Mucosa of rectum (tissue), 2 donors: ENCODE results near the gene OVAAL.

Experiments
- H3K27ac ChIP-seq, 2 donors: one replicate each; pipeline ENCODE4 v1.7.0; 2013; ENCODE audit warnings: inconsistent platforms in 2 of 2, low read depth in 2 of 2, low read length in 2 of 2
- H3K27me3 ChIP-seq, 2 donors: one replicate each; pipeline ENCODE4 v1.7.0; 2013; ENCODE audit warnings: low read length in 2 of 2; ENCODE audit not compliant: control insufficient read depth in 2 of 2, insufficient read depth in 2 of 2
- H3K36me3 ChIP-seq, 2 donors: one replicate each; pipeline ENCODE4 v1.7.0; 2013; ENCODE audit warnings: low read length in 2 of 2; ENCODE audit not compliant: control insufficient read depth in 2 of 2, insufficient read depth in 2 of 2
- H3K4me1 ChIP-seq, 2 donors: one replicate each; pipeline ENCODE4 v1.7.0; 2013; ENCODE audit warnings: low read length in 2 of 2, mild to moderate bottlenecking in 1 of 2; ENCODE audit not compliant: control insufficient read depth in 2 of 2, insufficient read depth in 2 of 2
- H3K4me3 ChIP-seq, 2 donors: one replicate each; pipeline ENCODE4 v1.7.0; 2013; ENCODE audit warnings: low read length in 2 of 2
- H3K9ac ChIP-seq, 2 donors: one replicate each; pipeline ENCODE4 v1.7.0; 2013; ENCODE audit warnings: low read length in 2 of 2, low read depth in 1 of 2, mild to moderate bottlenecking in 1 of 2
- H3K9me3 ChIP-seq, 2 donors: one replicate each; pipeline ENCODE4 v1.7.0; 2013; ENCODE audit warnings: low read length in 2 of 2; ENCODE audit not compliant: control insufficient read depth in 2 of 2
- donor health status: healthy.
- donor health status: Normal muscosa, but diverticular disease.

OVAAL gene

DNA sequence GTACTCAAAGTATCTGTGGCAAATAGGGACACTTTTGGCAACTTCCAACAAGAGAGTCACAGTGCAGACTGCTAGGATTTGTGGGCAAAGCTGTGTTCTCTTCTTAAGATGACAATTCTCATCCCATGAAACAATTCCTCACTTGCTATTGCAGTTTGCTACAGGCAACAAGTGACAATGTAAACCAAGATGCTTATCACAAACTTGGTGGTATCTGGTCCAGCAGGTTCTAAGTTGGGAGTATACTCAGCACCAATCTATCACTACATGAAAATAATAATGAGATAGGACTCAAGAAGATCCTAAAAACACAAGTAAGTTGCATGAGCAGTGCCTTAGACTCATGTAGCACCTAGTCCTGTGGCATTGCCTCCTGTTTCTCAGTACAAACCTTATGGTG is 3.4 kb upstream of the OVAAL start:
- H3K9me3 ChIP-seq, result no peaks in the 10 kb centered on the region
- no peak overlapping the region for H3K27ac ChIP-seq
- H3K36me3 ChIP-seq, result no peaks in the 10 kb centered on the region
- no peaks in the 10 kb centered on the region for H3K27me3 ChIP-seq
- no peak overlapping the region for H3K4me3 ChIP-seq
- no peak overlapping the region for H3K9ac ChIP-seq
- peaks cover 0 to 5% of the 10 kb centered on the region in 2 donors for H3K4me1 ChIP-seq

DNA sequence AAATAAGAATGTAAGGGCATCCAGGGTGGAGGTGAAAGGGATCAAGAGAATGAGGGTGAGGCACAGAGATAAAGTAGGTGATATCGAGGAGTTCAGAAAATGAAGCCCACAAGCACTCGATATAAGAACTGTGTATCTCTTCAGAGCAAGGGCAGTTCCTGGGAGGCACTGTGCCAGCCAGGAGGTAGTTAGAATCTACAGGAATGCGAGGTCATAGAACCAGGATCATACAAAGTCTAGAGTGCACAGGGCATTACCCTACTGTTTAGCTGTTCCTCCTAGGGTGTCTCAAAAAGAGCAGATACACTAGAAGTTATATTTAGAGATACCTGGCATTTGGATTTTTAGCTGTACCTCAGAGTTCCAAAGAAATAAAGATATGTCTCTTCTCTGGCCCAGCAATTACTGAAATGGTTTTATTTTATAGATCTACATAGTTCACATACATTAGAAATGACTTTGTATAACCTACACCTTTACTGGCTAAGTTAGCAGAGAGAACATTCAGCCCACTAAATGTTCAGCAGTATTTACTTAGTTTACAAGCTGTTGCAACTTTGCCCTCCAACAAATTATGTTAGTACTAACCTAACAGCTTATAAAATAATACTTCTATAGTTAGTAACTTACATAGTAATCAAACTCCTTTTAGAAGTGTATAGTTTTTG is 1.6 kb downstream of the OVAAL start:
- peaks cover 3 to 10% of the 10 kb centered on the region in 2 donors for H3K4me1 ChIP-seq
- no peak overlapping the region for H3K9ac ChIP-seq
- no peak overlapping the region for H3K4me3 ChIP-seq
- H3K9me3 ChIP-seq, result no peaks in the 10 kb centered on the region
- no peaks in the 10 kb centered on the region for H3K27me3 ChIP-seq
- H3K36me3 ChIP-seq, result no peaks in the 10 kb centered on the region
- peak overlapping the region; percentile 10 to 55 for H3K27ac ChIP-seq

DNA sequence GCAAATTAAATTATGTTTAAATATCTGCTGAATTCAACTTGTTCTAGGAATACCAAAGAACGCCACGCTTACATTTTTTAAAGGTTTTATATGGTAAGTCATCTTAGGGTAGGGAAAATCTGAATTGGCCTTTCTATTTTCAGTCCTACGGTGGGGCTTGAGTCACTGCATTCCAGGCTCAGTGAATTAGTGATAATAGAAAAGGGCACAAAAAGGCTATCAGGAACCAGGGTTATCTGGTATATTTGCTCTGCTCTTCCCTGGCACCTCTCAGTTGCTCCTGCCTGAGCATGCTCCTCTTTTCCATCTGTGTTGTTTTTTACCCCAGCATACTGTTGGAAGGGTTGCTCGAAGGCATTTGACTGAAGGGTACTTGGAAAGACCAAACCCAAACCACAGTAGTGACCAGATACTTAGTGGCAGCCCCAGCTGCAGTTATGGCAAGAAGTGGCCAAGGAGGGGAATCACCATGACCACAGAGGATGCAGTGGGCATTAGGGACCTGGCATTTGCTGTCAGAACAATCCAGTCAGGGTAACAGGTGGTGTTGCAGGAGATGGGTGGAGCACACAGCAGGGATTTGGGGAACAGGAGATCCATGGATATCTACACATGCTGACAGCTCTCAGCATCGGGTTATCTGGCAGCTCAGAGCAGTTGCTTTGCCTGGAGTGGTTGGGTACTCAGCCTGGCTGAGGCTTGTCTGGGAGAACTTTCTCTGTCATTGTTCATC is 2.3 kb downstream of the OVAAL start:
- Histone ChIP-seq H3K4me3 (no peak overlapping the region), H3K9me3 (no peaks in the 10 kb centered on the region), H3K9ac (no peak overlapping the region), H3K27ac (no peak overlapping the region), H3K36me3 (no peaks in the 10 kb centered on the region), H3K4me1 (peaks cover 3 to 10% of the 10 kb centered on the region in 2 donors), H3K27me3 (no peaks in the 10 kb centered on the region)

DNA sequence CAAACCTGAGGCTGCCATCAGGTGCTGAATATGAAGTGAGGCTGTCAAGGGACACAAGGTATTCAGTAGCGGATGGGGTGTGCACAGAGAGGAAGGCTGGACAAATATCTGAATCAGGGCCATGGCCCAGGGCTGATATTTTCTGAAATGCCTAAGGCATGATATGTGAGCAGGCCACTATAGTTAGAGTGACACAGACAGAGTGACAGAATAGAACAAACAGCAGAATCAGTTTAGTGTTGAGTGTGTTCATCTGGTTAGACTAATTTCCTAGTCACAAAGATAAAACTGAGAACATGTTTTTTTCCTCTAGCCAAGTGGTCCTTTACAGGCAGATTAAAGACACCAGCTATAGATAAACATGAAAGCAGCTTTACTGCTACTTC is 3.9 kb downstream of the OVAAL start:
- Histone ChIP-seq H3K36me3 (no peaks in the 10 kb centered on the region), H3K4me3 (no peak overlapping the region), H3K27ac (no peak overlapping the region), H3K4me1 (peaks cover 3 to 10% of the 10 kb centered on the region in 2 donors), H3K9me3 (no peaks in the 10 kb centered on the region), H3K9ac (no peak overlapping the region), H3K27me3 (no peaks in the 10 kb centered on the region)

DNA sequence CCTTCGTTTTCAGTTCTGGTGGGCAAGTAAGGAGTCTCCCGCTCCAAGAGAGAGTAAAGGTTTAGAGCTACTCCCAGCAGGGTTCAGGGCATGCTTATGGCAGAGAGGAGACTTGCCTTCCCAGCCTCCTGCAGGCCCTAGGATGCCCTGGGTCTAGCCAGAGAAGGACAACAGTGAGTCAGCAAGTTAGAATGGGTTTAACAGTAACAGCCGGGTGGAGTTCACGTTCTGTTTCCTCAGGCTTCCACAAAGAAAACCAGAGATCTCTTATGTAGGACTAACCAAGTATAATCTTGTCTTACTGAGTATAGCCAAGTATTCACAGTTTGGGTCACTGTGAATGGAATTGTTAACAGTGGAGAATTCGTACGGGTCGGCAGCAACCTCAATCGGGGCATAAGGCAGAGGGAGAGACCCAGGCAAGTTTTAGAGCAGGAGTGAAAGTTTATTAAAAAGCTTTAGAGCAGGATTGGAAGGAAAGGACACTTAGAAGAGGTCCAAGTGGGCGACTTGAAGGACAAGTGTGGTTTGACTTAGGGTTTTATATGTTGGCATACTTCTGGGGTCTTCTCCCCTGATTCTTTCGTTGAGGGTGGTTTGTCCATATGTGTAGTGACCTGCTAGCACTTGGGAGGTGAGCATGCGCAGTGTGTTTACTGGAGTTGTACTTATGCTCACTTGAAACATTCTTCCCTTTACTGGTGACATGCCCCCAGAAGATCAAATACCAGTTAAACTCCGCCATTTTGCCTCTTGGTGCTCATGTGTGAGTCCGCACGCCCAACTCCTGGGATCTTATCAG is 4.5 kb downstream of the OVAAL start:
- H3K9me3 ChIP-seq, result no peaks in the 10 kb centered on the region
- H3K9ac ChIP-seq, result no peak overlapping the region
- H3K4me1 ChIP-seq, result peaks cover 3 to 10% of the 10 kb centered on the region in 2 donors
- H3K4me3 ChIP-seq, result no peak overlapping the region
- no peaks in the 10 kb centered on the region for H3K27me3 ChIP-seq
- H3K27ac ChIP-seq, result peak overlapping the region in 1 of 2 donors; percentile 9
- no peaks in the 10 kb centered on the region for H3K36me3 ChIP-seq

DNA sequence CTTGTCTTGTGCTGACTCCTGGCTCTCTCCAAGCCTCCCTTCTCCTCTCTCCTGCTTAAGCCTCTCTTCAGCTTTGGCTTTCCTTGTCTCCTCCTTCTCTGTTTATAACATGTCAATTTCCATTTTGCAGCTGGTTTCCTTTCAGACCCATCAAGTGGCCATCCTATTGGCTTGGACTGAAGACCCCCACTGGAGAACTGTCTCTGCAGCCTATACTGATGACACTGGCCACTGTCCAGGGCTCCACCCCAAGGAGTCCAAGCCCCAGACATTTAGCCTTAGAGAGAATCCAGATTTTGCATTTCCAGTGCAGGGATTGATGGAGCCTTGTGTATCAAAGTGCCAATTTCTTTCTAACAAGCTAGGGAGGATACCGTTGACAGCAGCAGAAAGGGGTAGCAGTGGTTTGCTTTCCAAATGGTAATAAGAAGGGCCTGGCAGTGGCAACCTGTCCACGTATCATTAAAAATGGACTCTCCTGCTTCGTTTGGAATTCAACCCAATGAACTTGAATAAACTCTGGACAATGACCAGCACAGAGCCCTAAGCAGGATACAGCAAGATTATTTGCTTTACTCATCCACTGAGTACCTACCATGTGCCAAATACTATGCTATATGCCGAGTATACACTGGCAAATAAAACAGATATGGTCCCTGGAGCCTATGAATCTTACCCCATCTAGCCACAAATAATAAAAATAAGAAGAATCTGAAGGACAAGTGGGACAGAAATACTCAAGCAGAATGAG is 6.5 kb downstream of the OVAAL start:
- Histone ChIP-seq H3K27me3 (no peaks in the 10 kb centered on the region), H3K36me3 (no peaks in the 10 kb centered on the region), H3K9me3 (no peaks in the 10 kb centered on the region), H3K4me1 (peaks cover 3 to 6% of the 10 kb centered on the region in 2 donors), H3K27ac (no peak overlapping the region), H3K4me3 (no peak overlapping the region), H3K9ac (no peak overlapping the region)

DNA sequence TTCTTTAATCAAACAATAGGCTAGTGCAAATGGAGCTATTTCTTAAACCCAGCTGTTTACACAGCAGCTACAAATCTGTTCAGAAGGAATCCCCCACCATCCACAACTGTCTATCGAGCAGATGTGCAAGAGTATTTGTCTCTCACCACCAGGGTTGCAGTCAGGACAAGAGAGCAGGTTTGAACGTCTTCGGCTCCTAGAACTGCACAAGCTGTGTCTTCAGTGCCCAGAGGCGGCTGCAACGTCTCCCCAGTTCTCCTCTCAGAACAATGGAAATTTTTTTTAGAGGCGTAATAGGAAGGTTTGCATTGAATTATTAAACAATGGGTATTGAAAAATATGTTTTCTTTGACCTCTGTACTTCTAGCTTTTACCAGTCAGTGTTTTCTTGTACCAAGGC is 7.3 kb downstream of the OVAAL start:
- Histone ChIP-seq H3K4me3 (no peak overlapping the region), H3K36me3 (no peaks in the 10 kb centered on the region), H3K27me3 (no peaks in the 10 kb centered on the region), H3K9ac (no peak overlapping the region), H3K4me1 (peaks cover 3% of the 10 kb centered on the region in 2 donors), H3K9me3 (no peaks in the 10 kb centered on the region), H3K27ac (no peak overlapping the region)

DNA sequence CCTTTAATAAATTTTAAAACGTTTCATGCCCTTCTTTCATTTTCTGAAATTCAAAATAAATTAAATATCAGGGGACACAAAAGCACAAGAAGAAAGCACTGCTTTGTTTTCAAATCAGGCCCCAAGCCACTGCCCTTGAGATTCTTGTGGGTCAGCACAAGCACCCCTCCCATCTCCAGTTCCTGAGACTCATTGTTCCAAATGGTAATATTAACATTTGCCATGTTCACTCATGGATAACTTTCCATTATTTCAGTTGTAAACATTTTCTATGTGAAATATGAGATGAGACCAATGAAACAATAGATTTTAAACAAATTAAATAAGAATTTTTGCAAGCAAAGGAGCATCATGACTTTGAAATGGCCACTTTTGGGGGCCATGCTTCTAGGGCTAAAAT is 7.7 kb downstream of the OVAAL start:
- Histone ChIP-seq H3K27ac (no peak overlapping the region), H3K27me3 (no peaks in the 10 kb centered on the region), H3K9me3 (no peaks in the 10 kb centered on the region), H3K9ac (no peak overlapping the region), H3K4me3 (no peak overlapping the region), H3K36me3 (no peaks in the 10 kb centered on the region), H3K4me1 (no peaks in the 10 kb centered on the region)

DNA sequence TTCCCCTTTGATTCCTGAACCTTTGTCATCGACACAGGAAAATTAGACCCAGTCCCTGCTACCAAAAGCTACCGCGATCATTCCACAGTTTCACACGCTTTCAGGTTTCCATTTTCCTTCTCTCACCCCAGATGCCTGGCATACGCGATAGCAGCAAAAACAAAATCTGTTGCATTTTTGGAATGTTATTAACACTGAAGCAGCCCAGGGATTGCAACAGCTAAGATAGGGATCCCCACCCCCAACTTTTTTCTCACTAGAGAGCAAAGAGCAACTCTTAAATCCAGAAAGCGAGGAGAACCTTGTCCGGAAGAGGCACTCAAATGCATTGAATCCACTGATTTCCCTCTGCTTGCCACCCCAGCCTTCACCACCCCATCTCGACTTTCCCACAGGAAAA is 8.9 kb downstream of the OVAAL start:
- no peaks in the 10 kb centered on the region for H3K36me3 ChIP-seq
- H3K9ac ChIP-seq, result no peak overlapping the region
- peaks cover 2 to 5% of the 10 kb centered on the region in 2 donors for H3K4me1 ChIP-seq
- H3K9me3 ChIP-seq, result no peaks in the 10 kb centered on the region
- H3K4me3 ChIP-seq, result peak overlapping the region; percentile 2 to 27
- no peak overlapping the region for H3K27ac ChIP-seq
- no peaks in the 10 kb centered on the region for H3K27me3 ChIP-seq
